ENCODE results near the gene MUC7. TPM values are rescaled to one million over a fixed set of nuclear protein-coding genes. Genes with fewer than 3 reads are reported as not detected.

MUC7 gene
- total RNA-seq, 1 experiment from 2014 or later = not detected

GRCh38 chr4:70449220-70449619 lies 22.8 kb upstream of the MUC7 start:
- Histone ChIP-seq H3K4me1 (replicated peaks; ENCODE audit: insufficient read depth) (no peaks in the 10 kb centered on the region), H3K9me3 (ENCODE audit: insufficient read depth, low read depth) (no peaks in the 10 kb centered on the region), H2AFZ (no peak overlapping the region), H3K9me2 (ENCODE audit: insufficient read depth) (no peaks in the 10 kb centered on the region), H3F3A (ENCODE audit: insufficient read depth, low read depth) (no peaks in the 10 kb centered on the region), H3K79me2 (ENCODE audit: low read depth) (no peaks in the 10 kb centered on the region), H3K4me3 (no peak overlapping the region), H3K27me3 (ENCODE audit: insufficient read depth, low read depth) (no peaks in the 10 kb centered on the region), H3K27ac (no peak overlapping the region), H4K20me1 (ENCODE audit: insufficient read depth) (no peaks in the 10 kb centered on the region), H3K4me2 (no peak overlapping the region), H3K36me3 (ENCODE audit: low read depth) (no peaks in the 10 kb centered on the region)
- POLR2A ChIA-PET (ENCODE audit: unreplicated experiment) = no interaction called here
- no TSS peak for BruUV-seq (replicated peaks)
- DNase-seq = no peak
- TF ChIP-seq, protein P1, sequence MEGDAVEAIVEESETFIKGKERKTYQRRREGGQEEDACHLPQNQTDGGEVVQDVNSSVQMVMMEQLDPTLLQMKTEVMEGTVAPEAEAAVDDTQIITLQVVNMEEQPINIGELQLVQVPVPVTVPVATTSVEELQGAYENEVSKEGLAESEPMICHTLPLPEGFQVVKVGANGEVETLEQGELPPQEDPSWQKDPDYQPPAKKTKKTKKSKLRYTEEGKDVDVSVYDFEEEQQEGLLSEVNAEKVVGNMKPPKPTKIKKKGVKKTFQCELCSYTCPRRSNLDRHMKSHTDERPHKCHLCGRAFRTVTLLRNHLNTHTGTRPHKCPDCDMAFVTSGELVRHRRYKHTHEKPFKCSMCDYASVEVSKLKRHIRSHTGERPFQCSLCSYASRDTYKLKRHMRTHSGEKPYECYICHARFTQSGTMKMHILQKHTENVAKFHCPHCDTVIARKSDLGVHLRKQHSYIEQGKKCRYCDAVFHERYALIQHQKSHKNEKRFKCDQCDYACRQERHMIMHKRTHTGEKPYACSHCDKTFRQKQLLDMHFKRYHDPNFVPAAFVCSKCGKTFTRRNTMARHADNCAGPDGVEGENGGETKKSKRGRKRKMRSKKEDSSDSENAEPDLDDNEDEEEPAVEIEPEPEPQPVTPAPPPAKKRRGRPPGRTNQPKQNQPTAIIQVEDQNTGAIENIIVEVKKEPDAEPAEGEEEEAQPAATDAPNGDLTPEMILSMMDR (conservative IDR thresholded peaks at IDR 0.05) = no peak
- no peak for TF ChIP-seq EZH2 (IDR thresholded peaks at IDR 0.05; ENCODE audit: low read depth)
- intact Hi-C loops (cut with micrococcal nuclease; ENCODE audit: unreplicated experiment) = no loop called here
- CTCF ChIA-PET = no interaction called here

- H3K27ac ChIP-seq = no peak overlapping the region
- no peaks in the 10 kb centered on the region for H3K79me2 ChIP-seq (ENCODE audit: low read depth)
- H4K20me1 ChIP-seq (ENCODE audit: insufficient read depth) = no peaks in the 10 kb centered on the region
- POLR2A ChIA-PET (ENCODE audit: unreplicated experiment) = no interaction called here
- H3K4me1 ChIP-seq (replicated peaks; ENCODE audit: insufficient read depth) = no peaks in the 10 kb centered on the region
- TF ChIP-seq, protein P1 (conservative IDR thresholded peaks at IDR 0.05) = no peak
- no peak for TF ChIP-seq EZH2 (IDR thresholded peaks at IDR 0.05; ENCODE audit: low read depth)
- no peak overlapping the region for H3K4me3 ChIP-seq
- no peaks in the 10 kb centered on the region for H3K9me2 ChIP-seq (ENCODE audit: insufficient read depth)
- H3K27me3 ChIP-seq (ENCODE audit: insufficient read depth, low read depth) = no peaks in the 10 kb centered on the region
- CTCF ChIA-PET = no interaction called here
- no peaks in the 10 kb centered on the region for H3F3A ChIP-seq (ENCODE audit: insufficient read depth, low read depth)
- no peak overlapping the region for H2AFZ ChIP-seq
- intact Hi-C loops (cut with micrococcal nuclease; ENCODE audit: unreplicated experiment) = no loop called here
- DNase-seq = no peak
- BruUV-seq (replicated peaks) = no TSS peak
- H3K36me3 ChIP-seq (ENCODE audit: low read depth) = no peaks in the 10 kb centered on the region
- H3K4me2 ChIP-seq = no peak overlapping the region
- H3K9me3 ChIP-seq (ENCODE audit: insufficient read depth, low read depth) = no peaks in the 10 kb centered on the region
Observed at GRCh38 chr4:70452946-70453345, 19.1 kb upstream of the MUC7 start.

DNA sequence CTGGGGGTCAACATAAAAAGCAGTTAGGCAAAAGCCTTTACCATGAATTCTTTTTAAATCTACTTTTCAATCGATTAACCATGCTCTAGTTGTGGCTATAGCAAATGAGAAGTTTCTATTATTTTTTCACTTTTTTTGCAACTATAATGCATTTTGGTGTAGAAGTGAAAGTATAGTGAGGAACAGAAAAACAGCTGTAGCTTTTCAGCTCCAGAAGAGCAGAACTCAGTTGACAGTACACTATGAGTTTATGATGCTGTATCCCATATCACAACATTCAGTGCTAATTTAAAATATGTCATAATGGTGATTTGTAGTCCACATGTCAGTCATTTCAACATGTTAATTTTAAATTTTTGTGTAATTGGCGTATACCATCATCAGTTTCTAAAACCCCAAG lies 8.7 kb upstream of the MUC7 start:
- Histone ChIP-seq H2AFZ (no peak overlapping the region), H3K9me2 (ENCODE audit: insufficient read depth) (no peaks in the 10 kb centered on the region), H3K79me2 (ENCODE audit: low read depth) (no peaks in the 10 kb centered on the region), H3K27ac (no peak overlapping the region), H3K9me3 (ENCODE audit: insufficient read depth, low read depth) (no peaks in the 10 kb centered on the region), H3F3A (ENCODE audit: insufficient read depth, low read depth) (no peaks in the 10 kb centered on the region), H4K20me1 (ENCODE audit: insufficient read depth) (no peaks in the 10 kb centered on the region), H3K27me3 (ENCODE audit: insufficient read depth, low read depth) (no peaks in the 10 kb centered on the region), H3K4me2 (no peak overlapping the region), H3K4me3 (no peak overlapping the region), H3K4me1 (replicated peaks; ENCODE audit: insufficient read depth) (no peaks in the 10 kb centered on the region), H3K36me3 (ENCODE audit: low read depth) (no peaks in the 10 kb centered on the region)
- ChIA-PET POLR2A (ENCODE audit: unreplicated experiment) (no interaction called here), CTCF (no interaction called here)
- DNase-seq = no peak
- intact Hi-C loops (cut with micrococcal nuclease; ENCODE audit: unreplicated experiment) = no loop called here
- TF ChIP-seq EZH2 (IDR thresholded peaks at IDR 0.05; ENCODE audit: low read depth) = no peak
- TF ChIP-seq, protein P1 (conservative IDR thresholded peaks at IDR 0.05) = no peak
- BruUV-seq (replicated peaks) = no TSS peak

All from PC-9 (cell line).